Measurements from ENCODE around the gene CTNNB1.

The CTNNB1 gene

DNA sequence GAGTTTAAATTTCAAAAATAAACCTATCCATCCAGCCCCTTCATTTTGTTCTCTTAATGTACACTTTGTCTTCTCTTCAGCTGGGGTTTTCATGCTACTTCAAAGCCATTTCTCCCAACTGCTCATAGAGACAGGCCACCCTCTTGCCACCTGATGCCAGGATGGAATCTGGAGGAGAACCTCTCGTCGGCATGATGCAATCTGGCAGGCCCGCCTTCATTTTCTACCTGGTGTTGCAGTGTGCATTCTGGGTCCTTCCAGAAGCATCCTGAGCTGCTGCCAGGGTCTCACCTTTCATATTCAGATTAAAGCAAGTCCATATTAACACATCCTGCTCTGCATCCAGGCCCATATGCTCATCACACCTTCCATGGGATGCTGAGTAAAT is 60.8 kb downstream of the CTNNB1 start:
- H3K4me1 ChIP-seq (ENCODE audit: low read length) = no peaks in the 10 kb centered on the region
- H3F3A ChIP-seq (ENCODE audit: insufficient read depth, low read length) = no peaks in the 10 kb centered on the region
- H4K20me1 ChIP-seq (ENCODE audit: insufficient read depth, low read length) = no peaks in the 10 kb centered on the region
- no peak overlapping the region for H3K4me2 ChIP-seq (ENCODE audit: low read depth, low read length)
- TF ChIP-seq, protein P1, sequence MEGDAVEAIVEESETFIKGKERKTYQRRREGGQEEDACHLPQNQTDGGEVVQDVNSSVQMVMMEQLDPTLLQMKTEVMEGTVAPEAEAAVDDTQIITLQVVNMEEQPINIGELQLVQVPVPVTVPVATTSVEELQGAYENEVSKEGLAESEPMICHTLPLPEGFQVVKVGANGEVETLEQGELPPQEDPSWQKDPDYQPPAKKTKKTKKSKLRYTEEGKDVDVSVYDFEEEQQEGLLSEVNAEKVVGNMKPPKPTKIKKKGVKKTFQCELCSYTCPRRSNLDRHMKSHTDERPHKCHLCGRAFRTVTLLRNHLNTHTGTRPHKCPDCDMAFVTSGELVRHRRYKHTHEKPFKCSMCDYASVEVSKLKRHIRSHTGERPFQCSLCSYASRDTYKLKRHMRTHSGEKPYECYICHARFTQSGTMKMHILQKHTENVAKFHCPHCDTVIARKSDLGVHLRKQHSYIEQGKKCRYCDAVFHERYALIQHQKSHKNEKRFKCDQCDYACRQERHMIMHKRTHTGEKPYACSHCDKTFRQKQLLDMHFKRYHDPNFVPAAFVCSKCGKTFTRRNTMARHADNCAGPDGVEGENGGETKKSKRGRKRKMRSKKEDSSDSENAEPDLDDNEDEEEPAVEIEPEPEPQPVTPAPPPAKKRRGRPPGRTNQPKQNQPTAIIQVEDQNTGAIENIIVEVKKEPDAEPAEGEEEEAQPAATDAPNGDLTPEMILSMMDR (IDR thresholded peaks at IDR 0.05; ENCODE audit: low read length) = no peak
- TF ChIP-seq EZH2phosphoT487 (IDR thresholded peaks at IDR 0.05; ENCODE audit: low read length) = no peak
- TF ChIP-seq EZH2 (optimal IDR thresholded peaks at IDR 0.05; ENCODE audit: low read depth, low read length) = no peak
- H3K27me3 ChIP-seq (replicated peaks; ENCODE audit: insufficient read depth, low read length) = no peaks in the 10 kb centered on the region
- H3K27ac ChIP-seq (ENCODE audit: low read length) = no peak overlapping the region
- no peak overlapping the region for H3K4me3 ChIP-seq (ENCODE audit: low read length)
- DNase-seq = no peak
- H3K9me3 ChIP-seq (replicated peaks; ENCODE audit: insufficient read depth, low read length) = no peaks in the 10 kb centered on the region
- H3K36me3 ChIP-seq (replicated peaks; ENCODE audit: insufficient read depth, low read length) = no peaks in the 10 kb centered on the region
- H2AFZ ChIP-seq (ENCODE audit: low read length) = no peak overlapping the region
- H3K9ac ChIP-seq (ENCODE audit: low read length) = no peak overlapping the region
- no peaks in the 10 kb centered on the region for H3K79me2 ChIP-seq (ENCODE audit: low read length)
- no peaks in the 10 kb centered on the region for H3K9me2 ChIP-seq (replicated peaks; ENCODE audit: insufficient read depth, low read length)

DNA sequence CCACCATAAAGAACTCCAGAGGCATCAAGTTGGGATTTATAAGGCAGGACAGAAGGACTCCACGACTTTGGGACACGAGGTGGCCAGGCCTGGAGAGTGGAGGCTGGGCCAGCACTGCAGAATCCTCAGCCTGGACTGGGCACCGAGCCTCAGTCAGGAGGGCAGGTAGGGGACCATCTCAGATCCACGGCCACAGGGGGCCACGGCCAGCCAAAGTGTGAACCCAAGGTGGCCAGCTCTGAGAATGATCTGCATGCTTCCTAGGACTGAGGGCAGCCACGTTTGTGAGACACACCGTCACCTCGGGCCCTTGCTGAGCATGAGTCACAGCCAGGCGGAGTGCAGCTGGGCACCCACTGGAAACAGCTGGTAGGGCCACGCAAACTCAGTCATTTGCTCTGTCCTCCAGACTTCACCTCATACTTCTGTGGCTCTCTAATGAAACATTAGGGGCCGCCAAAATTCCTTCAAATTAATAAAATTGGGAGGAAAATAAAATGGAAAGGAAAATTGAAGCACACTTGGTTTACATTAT is 65.8 kb downstream of the CTNNB1 start:
- DNase-seq = no peak
- TF ChIP-seq EZH2 (optimal IDR thresholded peaks at IDR 0.05; ENCODE audit: low read depth, low read length) (no peak), EZH2phosphoT487 (IDR thresholded peaks at IDR 0.05; ENCODE audit: low read length) (no peak)
- TF ChIP-seq, protein P1 (IDR thresholded peaks at IDR 0.05; ENCODE audit: low read length) = no peak
- Histone ChIP-seq H3K79me2 (ENCODE audit: low read length) (no peaks in the 10 kb centered on the region), H3F3A (ENCODE audit: insufficient read depth, low read length) (no peaks in the 10 kb centered on the region), H3K36me3 (replicated peaks; ENCODE audit: insufficient read depth, low read length) (no peaks in the 10 kb centered on the region), H3K4me3 (ENCODE audit: low read length) (no peak overlapping the region), H3K4me2 (ENCODE audit: low read depth, low read length) (no peak overlapping the region), H2AFZ (ENCODE audit: low read length) (no peak overlapping the region), H3K4me1 (ENCODE audit: low read length) (no peaks in the 10 kb centered on the region), H3K9ac (ENCODE audit: low read length) (no peak overlapping the region), H3K27ac (ENCODE audit: low read length) (no peak overlapping the region), H3K27me3 (replicated peaks; ENCODE audit: insufficient read depth, low read length) (no peaks in the 10 kb centered on the region), H4K20me1 (ENCODE audit: insufficient read depth, low read length) (no peaks in the 10 kb centered on the region), H3K9me3 (replicated peaks; ENCODE audit: insufficient read depth, low read length) (no peaks in the 10 kb centered on the region), H3K9me2 (replicated peaks; ENCODE audit: insufficient read depth, low read length) (no peaks in the 10 kb centered on the region)

DNA sequence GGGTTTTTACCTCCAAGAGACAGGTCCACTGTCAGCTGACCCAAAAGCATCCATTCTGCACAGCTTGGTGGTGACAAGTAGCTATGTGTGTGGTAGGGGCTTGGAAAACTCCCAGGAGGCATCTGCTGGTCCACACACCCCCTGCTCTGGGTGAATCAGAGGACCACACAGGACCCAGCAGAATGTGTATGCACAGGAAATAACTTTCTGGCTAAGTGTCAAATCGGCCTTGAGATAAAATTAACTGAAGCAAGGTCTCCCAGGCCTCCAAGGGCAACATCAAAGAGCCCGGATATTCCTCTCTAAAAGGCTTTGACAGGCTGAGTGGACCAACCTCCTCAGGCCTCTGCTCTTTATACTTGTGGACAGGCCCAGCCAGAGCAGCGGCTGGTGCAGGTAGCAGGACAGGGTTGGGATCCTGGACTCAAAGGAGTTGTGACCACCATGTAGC is 66.5 kb downstream of the CTNNB1 start:
- Histone ChIP-seq H3K9ac (ENCODE audit: low read length) (no peak overlapping the region), H3K4me3 (ENCODE audit: low read length) (no peak overlapping the region), H3K36me3 (replicated peaks; ENCODE audit: insufficient read depth, low read length) (no peaks in the 10 kb centered on the region), H3K27me3 (replicated peaks; ENCODE audit: insufficient read depth, low read length) (no peaks in the 10 kb centered on the region), H3K9me2 (replicated peaks; ENCODE audit: insufficient read depth, low read length) (no peaks in the 10 kb centered on the region), H3K4me2 (ENCODE audit: low read depth, low read length) (no peak overlapping the region), H4K20me1 (ENCODE audit: insufficient read depth, low read length) (no peaks in the 10 kb centered on the region), H3K27ac (ENCODE audit: low read length) (no peak overlapping the region), H3K4me1 (ENCODE audit: low read length) (no peaks in the 10 kb centered on the region), H3K9me3 (replicated peaks; ENCODE audit: insufficient read depth, low read length) (no peaks in the 10 kb centered on the region), H2AFZ (ENCODE audit: low read length) (no peak overlapping the region), H3F3A (ENCODE audit: insufficient read depth, low read length) (no peaks in the 10 kb centered on the region), H3K79me2 (ENCODE audit: low read length) (no peaks in the 10 kb centered on the region)
- TF ChIP-seq, protein P1 (IDR thresholded peaks at IDR 0.05; ENCODE audit: low read length) = no peak
- no peak for TF ChIP-seq EZH2 (optimal IDR thresholded peaks at IDR 0.05; ENCODE audit: low read depth, low read length)
- no peak for TF ChIP-seq EZH2phosphoT487 (IDR thresholded peaks at IDR 0.05; ENCODE audit: low read length)
- DNase-seq = no peak

Data from MM.1S (cell line).